CD4-positive, alpha-beta T cell treated with Interleukin-15 for 4 hours (primary cell): ENCODE data around the gene POMGNT1.
A peak's percentile ranks its signal among the peaks of the same experiment; 100 is the strongest.

Source experiments
- DNase-seq: peaks from one replicate; pipeline ENCODE4 v3.0.0-alpha.2; 2020; ENCODE audit warnings: low spot score

Gene POMGNT1

DNA sequence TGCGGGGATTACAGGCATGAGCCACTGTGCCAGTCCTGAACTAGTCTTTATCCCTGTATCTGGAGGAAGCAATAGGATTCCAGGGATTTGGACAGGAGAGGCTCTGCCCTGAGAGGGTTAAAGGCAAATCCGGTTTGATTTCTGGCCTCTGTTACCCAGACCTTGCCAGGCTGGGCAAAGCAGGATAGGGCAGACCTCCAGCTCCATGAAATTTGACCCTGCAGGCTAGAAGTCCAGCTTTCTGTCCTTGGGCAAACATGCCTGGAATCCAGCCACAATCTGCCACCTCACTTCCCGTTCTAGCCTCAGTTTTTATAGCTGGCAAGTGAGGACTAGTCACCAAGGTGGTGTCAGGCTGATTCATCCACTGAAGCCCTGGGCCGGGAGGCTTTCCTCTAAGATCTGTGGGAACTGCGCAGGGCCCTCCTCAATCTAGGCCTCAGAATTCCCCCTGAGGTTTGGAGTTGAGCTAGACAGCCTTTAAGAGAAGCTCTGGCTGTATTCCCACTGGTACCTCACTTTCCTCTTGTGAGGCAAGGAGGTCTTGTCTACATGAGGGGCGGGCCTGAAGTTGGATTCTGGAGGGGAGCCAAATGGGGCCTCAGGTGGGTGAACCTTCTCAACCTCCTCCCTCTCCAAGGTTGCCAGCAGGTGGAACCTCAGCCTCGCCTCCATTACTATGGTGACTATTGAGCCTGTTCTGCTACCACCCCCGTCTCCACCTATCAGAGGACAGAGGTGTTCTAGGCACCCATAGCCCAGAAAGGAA, 15.0 kb downstream of the POMGNT1 start:
- DNase-seq, result no peak

GRCh38 chr1:46181343-46182260, 16.6 kb downstream of the POMGNT1 start:
- no peak for DNase-seq

DNA sequence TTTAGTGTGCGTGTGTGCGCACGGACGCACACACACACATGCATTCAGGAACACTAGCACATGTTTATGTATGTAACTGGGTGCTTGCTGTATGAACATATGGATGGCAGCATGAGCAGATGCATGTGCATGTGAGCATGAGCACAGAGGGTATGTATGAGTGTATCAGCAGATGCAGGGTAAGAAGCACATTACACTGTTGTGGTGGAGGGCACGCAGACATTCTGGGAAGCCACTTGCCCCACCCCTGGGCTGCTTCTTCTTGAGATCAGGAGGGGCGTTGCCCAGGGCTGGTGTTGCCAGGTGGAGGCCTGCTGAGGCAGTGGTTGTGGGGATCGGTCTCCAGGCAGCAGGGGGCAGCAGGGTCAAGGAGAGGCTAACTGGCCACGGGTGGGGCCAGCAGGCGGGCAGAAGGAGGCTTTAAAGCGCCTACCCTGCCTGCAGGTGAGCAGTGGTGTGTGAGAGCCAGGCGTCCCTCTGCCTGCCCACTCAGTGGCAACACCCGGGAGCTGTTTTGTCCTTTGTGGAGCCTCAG, 18.1 kb downstream of the POMGNT1 start:
- DNase-seq, result no peak

DNA sequence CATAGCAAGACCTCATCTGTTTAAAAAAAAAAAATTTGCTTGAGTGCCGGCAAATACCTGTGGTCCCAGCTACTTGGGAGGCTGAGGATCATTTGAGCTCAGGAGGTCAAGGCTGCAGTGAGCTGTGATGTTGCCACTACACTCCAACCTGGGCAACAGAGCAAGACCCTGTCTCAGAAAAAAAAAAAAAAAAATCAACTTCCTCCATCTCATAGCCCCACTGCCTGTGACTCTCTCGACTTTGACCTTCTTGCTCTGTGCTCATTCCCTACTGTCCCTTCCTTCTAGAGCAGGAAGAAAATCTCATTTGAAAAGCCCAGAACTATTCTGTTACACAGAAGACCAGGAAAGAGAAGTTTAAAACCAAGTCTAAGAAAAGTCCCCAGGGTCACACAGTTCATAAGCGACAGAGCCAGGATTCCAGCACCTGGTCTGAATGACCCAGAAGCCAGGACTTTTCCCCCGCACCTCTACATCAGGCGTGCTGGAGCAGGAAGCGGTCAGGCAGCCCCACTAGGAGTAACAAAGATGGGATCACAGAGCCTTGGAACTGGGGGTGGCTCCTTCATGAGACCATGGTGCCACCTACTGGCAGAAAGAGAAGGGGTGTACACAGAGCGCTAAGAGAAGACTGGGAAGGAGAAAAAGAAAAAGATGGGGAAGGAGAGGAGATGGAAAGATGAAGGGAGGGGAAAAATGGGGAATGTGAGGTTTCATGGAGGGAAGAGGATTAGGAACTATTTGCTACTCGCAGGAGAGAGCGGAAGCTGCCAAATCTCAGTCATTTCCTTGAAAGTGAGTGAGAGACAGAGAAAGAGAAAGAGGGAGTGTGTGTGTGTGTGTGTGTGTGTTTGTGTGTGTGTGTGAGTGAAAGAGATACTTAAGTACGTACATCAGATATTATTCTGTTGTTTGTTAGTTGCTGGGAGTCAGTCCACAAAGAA, 18.8 kb downstream of the POMGNT1 start:
- peak; percentile 67 for DNase-seq

GRCh38 chr1:46176211-46176865, 21.9 kb downstream of the POMGNT1 start, which contains the start of gene P3R3URF:
Gene P3R3URF, minus strand, starts transcription at chr1:46176488. Its CDS starts 17 bp downstream, at chr1:46176471.
- DNase-seq, result no peak

GRCh38 chr1:46175243-46175642, 23.0 kb downstream of the POMGNT1 start:
- DNase-seq, result no peak

DNA sequence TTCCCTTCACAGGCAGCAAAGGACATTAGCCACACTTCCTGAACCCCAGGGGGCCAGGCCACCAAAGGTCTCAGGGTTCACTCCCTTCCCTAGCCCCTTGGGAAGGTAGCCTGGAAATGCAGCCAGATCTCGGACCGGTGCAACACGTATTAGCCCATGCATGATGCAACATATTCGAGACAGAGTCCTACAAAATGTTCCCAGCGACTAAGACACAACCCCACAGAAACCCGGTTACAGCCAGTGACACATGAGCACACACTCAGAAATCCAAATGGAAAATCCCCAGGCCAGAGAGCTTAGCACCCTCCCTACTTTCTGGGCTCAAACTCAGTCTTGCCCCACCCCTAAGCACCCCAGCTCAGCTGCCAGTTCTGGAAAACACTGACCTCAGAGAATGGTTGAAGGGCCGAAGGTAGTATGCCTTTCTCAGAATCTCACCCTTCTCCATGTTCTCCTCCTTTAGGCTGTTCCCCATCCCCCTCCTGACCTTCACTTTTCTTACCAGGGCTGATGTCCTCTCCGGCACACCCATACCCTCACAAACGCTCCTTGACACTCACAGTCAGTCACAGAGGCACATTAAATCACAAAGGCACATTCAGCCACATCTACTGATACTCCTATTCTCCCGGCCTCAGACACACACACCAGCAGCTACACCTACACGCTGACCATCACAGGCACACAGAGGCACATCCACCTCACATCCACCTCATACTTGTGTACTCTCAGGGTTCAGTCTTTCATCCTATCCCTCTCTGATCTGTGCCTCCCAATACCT, 23.6 kb downstream of the POMGNT1 start, which contains the start of gene TSPAN1:
TSS of gene TSPAN1 (plus strand) at position 640 of the 784 bp plus-strand sequence. CDS start 6,021 bp downstream, outside the sequence.
- DNase-seq, result no peak

DNA sequence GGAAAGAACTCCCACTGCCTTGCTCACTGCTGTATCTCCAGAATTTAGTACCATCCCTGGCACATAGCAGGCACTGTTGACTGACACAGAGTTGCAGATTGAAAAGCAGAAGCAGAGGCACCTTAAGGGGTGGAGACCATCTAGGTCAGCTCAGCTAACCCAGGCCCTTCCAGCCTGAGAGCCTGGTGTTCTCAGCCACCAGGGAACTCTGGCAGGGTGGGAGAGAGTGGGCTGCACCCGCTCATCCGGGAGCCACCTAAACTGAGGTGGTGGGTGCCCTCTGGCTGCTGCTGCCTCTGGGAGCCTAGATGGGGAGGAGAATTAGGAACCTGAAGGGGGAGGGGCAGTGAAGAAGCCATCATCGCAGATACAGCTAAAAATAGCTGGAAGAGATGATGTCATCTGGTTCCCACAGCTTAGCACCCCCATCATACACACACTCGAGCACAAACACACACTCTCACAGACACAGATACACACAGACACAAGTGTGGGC, 24.8 kb downstream of the POMGNT1 start:
- no peak for DNase-seq

GRCh38 chr1:46172321-46172720, 25.9 kb downstream of the POMGNT1 start:
- DNase-seq, result no peak

GRCh38 chr1:46171871-46172270, 26.4 kb downstream of the POMGNT1 start:
- no peak for DNase-seq

DNA sequence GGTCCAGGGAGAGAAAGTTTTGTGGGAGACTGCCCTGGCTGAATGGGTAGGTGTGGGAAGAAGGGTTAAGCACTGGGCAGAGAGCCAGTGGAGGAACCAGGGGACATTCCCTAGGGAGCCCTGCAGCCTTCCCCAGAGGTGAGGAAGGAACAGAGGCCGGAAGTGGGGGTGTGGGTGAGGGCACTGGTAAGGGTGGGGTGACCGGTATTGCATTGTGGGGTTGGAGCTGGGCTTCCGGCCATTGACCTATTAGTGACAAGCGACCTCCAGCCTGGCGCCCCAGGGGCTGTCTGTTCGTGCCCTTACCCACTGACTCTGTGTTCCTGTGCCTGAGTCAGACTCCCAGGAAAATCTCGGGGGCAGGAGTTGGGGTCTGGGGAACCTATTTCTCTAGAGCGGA, 26.9 kb downstream of the POMGNT1 start:
- no peak for DNase-seq

DNA sequence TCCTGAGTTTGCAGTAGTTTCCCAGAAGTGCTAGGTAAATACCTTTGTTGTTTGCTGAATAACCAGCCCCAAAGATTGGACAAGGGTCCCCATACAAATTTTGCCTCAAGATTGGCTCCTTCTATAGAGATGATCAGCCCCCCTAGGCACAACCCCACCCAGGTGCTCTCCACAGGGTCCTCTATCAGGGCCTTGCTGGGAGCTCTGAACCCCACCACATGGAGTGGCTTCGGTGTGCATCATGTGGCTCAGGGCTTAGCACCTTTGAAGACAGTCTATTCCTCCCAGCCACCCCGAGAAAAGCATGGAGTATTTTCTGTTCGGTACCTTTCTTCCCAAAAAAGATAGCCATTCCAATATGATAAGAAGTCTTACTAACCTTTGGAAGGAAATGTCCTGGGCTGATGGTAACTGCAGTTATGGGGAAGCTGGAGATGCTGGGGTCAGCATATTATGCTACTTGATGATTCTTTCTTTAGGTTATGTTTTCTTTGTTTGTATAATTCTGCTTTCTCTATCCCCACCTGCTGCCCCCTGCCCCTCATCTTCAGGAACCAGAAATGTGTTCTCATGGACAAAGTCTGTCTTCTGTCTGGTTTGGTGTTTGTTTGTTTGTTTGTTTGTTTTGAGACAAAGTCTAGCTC, 28.3 kb downstream of the POMGNT1 start:
- DNase-seq, result no peak

- no peak for DNase-seq
Observed at GRCh38 chr1:46168477-46168876, 29.8 kb downstream of the POMGNT1 start.

DNA sequence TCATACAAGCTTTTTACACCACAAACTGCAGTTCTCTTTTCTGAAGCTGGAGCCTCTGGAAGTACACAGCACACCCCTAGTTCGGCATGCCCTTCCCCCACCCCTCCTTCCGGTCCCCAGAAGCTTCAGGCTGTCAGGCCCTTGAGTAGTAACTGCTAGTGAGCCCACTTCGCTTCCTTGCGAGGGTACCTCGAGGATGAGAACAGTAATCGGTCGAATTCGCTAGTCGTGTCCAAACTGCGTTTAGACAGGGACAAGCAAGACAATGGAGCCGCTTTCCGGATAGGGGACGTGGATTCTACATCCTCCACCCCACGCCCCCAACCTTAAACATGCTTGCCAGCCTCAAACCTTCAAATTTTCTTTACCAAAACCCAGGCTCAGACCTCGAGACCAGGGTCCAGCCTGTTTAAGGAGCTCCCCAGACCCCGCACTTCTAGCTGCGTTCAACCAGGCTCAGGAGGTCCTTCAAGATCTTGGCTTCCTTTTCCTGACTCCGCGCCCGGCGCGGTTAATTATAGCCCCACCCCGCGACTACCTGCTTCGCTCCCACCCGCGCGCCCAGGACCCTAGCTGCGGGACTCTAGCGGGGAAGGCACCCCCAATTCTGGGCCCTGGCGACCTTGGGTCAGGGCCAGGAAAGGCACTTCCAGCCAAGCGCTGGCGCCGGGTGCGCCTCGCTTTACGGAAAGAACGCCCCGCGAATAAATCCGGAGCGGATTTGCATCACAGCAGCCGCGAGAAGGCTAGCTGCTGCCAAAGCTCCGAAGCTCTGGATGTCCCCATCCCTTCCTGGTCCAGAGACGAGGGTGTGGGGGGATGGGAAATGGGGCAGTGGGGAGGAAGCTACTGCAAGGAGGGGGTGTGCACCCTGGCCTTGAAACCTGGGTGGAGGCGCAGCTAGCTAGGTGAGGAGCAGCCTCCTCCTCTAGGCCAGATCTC, 31.4 kb downstream of the POMGNT1 start:
- peak; percentile 26 for DNase-seq

- DNase-seq, result no peak
Observed at GRCh38 chr1:46160212-46160611, 38.0 kb downstream of the POMGNT1 start.

- DNase-seq, result no peak
Observed at GRCh38 chr1:46159516-46159915, 38.7 kb downstream of the POMGNT1 start.

- DNase-seq, result no peak
Observed at GRCh38 chr1:46158312-46159281, 39.6 kb downstream of the POMGNT1 start.
